PFSK-1 (cell line): Measurements from ENCODE around the gene FAM169A.

ENCODE experiments used
- FOXP2 ChIP-seq: optimal IDR thresholded peaks from 2 replicates; pipeline ENCODE3; 2011; ENCODE audit warnings: borderline replicate concordance, control low read depth, inconsistent platforms; ENCODE audit not compliant: insufficient read depth; ENCODE audit errors: extremely low read length, extremely low read depth
- POLR2AphosphoS5 ChIP-seq: IDR thresholded peaks from 2 replicates; pipeline ENCODE4 v1.6.1; 2012; ENCODE audit warnings: low read depth, mild to moderate bottlenecking, control low read depth, low read length, moderate library complexity
- REST ChIP-seq, 2 experiments: IDR thresholded peaks; 2 replicates each; pipeline versions ENCODE4 v1.6.1 to v1.8.0; 2011 to 2012; ENCODE audit warnings: low read depth in 2 of 2, low read length in 2 of 2, control low read depth in 1 of 2, inconsistent platforms in 1 of 2, mild to moderate bottlenecking in 1 of 2, moderate library complexity in 1 of 2; ENCODE audit not compliant: insufficient read depth in 1 of 2
- SIN3A ChIP-seq: IDR thresholded peaks from 2 replicates; pipeline ENCODE4 v1.6.1; 2012; ENCODE audit warnings: mild to moderate bottlenecking, low read length, moderate library complexity, borderline replicate concordance; ENCODE audit not compliant: insufficient read depth

- TF ChIP-seq SIN3A: no peak
- no peak for TF ChIP-seq REST (IDR thresholded peaks at IDR 0.05; ENCODE audit: insufficient read depth in 1 of 2, low read depth in 2 of 2, low read length in 2 of 2)
- no peak for TF ChIP-seq POLR2AphosphoS5
- no peak for TF ChIP-seq FOXP2
Observed at GRCh38 chr5:74851684-74852353, 14.4 kb downstream of the FAM169A start.
